ENCODE measurements around the gene TBC1D22A. TPM values are rescaled to one million over a fixed set of nuclear protein-coding genes. Genes with fewer than 3 reads are reported as not detected.

TBC1D22A gene
- polyA plus RNA-seq, 1 donor (not counting 4 experiments of a cell fraction or from before 2014, with no cell fraction given): 20.9 TPM

GRCh38 chr22:46957521-46957920 lies 195.1 kb downstream of the TBC1D22A start:
- Histone ChIP-seq H2AFZ (ENCODE audit: control insufficient read depth, low read length) (no peak overlapping the region), H3K4me1 (ENCODE audit: control insufficient read depth, extremely low read depth, insufficient read depth, low read length) (no peaks in the 10 kb centered on the region), H3K9ac (ENCODE audit: control insufficient read depth, extremely low read depth, insufficient read depth, low read length) (no peak overlapping the region), H3K79me2 (ENCODE audit: control insufficient read depth, insufficient read depth, low read length) (peaks cover 1% of the 10 kb centered on the region), H3K4me3 (ENCODE audit: control insufficient read depth in 2 of 3, extremely low read depth in 1 of 3, insufficient read depth in 2 of 3, low read depth in 1 of 3, low read length in 3 of 3) (no peak overlapping the region), H3K9me1 (ENCODE audit: control insufficient read depth, extremely low read depth, insufficient read depth, low read length) (no peaks in the 10 kb centered on the region), H3K36me3 (ENCODE audit: control insufficient read depth in 2 of 2, extremely low read depth in 1 of 2, insufficient read depth in 2 of 2, low read length in 2 of 2) (peaks cover 0 to 2% of the 10 kb centered on the region in 2 experiments), H3K27ac (ENCODE audit: control insufficient read depth, insufficient read depth, low read length) (no peak overlapping the region), H4K20me1 (ENCODE audit: control insufficient read depth, extremely low read depth, insufficient read depth, low read length) (no peaks in the 10 kb centered on the region), H3K4me2 (ENCODE audit: control insufficient read depth, extremely low read depth, insufficient read depth, low read depth, low read length) (no peak overlapping the region), H3K9me3 (ENCODE audit: control insufficient read depth, low read depth, low read length) (no peaks in the 10 kb centered on the region), H3K27me3 (ENCODE audit: control insufficient read depth, extremely low read depth, insufficient read depth, low read length) (no peaks in the 10 kb centered on the region)
- dilution Hi-C loops (cut with MboI; ENCODE audit: extremely low pct_ligation_motif_present, low sequenced_read_pairs): no loop called here
- TF ChIP-seq, protein P1, sequence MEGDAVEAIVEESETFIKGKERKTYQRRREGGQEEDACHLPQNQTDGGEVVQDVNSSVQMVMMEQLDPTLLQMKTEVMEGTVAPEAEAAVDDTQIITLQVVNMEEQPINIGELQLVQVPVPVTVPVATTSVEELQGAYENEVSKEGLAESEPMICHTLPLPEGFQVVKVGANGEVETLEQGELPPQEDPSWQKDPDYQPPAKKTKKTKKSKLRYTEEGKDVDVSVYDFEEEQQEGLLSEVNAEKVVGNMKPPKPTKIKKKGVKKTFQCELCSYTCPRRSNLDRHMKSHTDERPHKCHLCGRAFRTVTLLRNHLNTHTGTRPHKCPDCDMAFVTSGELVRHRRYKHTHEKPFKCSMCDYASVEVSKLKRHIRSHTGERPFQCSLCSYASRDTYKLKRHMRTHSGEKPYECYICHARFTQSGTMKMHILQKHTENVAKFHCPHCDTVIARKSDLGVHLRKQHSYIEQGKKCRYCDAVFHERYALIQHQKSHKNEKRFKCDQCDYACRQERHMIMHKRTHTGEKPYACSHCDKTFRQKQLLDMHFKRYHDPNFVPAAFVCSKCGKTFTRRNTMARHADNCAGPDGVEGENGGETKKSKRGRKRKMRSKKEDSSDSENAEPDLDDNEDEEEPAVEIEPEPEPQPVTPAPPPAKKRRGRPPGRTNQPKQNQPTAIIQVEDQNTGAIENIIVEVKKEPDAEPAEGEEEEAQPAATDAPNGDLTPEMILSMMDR (optimal IDR thresholded peaks at IDR 0.05 in 1 of 3, IDR thresholded peaks at IDR 0.05 in 1 of 3, conservative IDR thresholded peaks at IDR 0.05 in 1 of 3; ENCODE audit: extremely low read depth in 1 of 3, insufficient read depth in 2 of 3, low read length in 3 of 3): no peak
- TF ChIP-seq EZH2 (IDR thresholded peaks at IDR 0.05; ENCODE audit: low read length): no peak
- no peak for FAIRE-seq
- no peak for DNase-seq (ENCODE audit: low read depth, low spot score)

- Histone ChIP-seq H3K27ac (ENCODE audit: control insufficient read depth, insufficient read depth, low read length) (no peak overlapping the region), H3K27me3 (ENCODE audit: control insufficient read depth, extremely low read depth, insufficient read depth, low read length) (no peaks in the 10 kb centered on the region), H2AFZ (ENCODE audit: control insufficient read depth, low read length) (no peak overlapping the region), H3K4me3 (ENCODE audit: control insufficient read depth in 2 of 3, extremely low read depth in 1 of 3, insufficient read depth in 2 of 3, low read depth in 1 of 3, low read length in 3 of 3) (no peak overlapping the region), H3K36me3 (ENCODE audit: control insufficient read depth in 2 of 2, extremely low read depth in 1 of 2, insufficient read depth in 2 of 2, low read length in 2 of 2) (peaks cover 0 to 2% of the 10 kb centered on the region in 2 experiments), H3K9ac (ENCODE audit: control insufficient read depth, extremely low read depth, insufficient read depth, low read length) (no peak overlapping the region), H3K4me2 (ENCODE audit: control insufficient read depth, extremely low read depth, insufficient read depth, low read depth, low read length) (no peak overlapping the region), H3K9me3 (ENCODE audit: control insufficient read depth, low read depth, low read length) (no peaks in the 10 kb centered on the region), H4K20me1 (ENCODE audit: control insufficient read depth, extremely low read depth, insufficient read depth, low read length) (no peaks in the 10 kb centered on the region), H3K79me2 (ENCODE audit: control insufficient read depth, insufficient read depth, low read length) (peaks cover 1% of the 10 kb centered on the region), H3K4me1 (ENCODE audit: control insufficient read depth, extremely low read depth, insufficient read depth, low read length) (no peaks in the 10 kb centered on the region), H3K9me1 (ENCODE audit: control insufficient read depth, extremely low read depth, insufficient read depth, low read length) (no peaks in the 10 kb centered on the region)
- dilution Hi-C loops (cut with MboI; ENCODE audit: extremely low pct_ligation_motif_present, low sequenced_read_pairs): no loop called here
- no peak for DNase-seq (ENCODE audit: low read depth, low spot score)
- no peak for FAIRE-seq
- TF ChIP-seq, protein P1 (optimal IDR thresholded peaks at IDR 0.05 in 1 of 3, IDR thresholded peaks at IDR 0.05 in 1 of 3, conservative IDR thresholded peaks at IDR 0.05 in 1 of 3; ENCODE audit: extremely low read depth in 1 of 3, insufficient read depth in 2 of 3, low read length in 3 of 3): no peak
- no peak for TF ChIP-seq EZH2 (IDR thresholded peaks at IDR 0.05; ENCODE audit: low read length)
Observed at GRCh38 chr22:46958191-46958590, 195.7 kb downstream of the TBC1D22A start.

Data from keratinocyte (primary cell).